H9 (cell line): ENCODE data around the gene TYW3. TPM values are rescaled to one million over a fixed set of nuclear protein-coding genes. Genes with fewer than 3 reads are reported as not detected.
A peak's percentile ranks its signal among the peaks of the same experiment; 100 is the strongest.

Experiments
- DNase-seq: peaks from one replicate; pipeline ENCODE4 v3.0.0-alpha.2; 2017
- H2AFZ ChIP-seq: one replicate; pipeline ENCODE4 v1.6.1; 2013; ENCODE audit warnings: mild to moderate bottlenecking, low read length, control low read depth, moderate library complexity
- H2AK5ac ChIP-seq: 2 replicates; pipeline ENCODE4 v1.6.1; 2013; ENCODE audit warnings: low read length, control low read depth, mixed read lengths; ENCODE audit not compliant: insufficient read length
- H2BK120ac ChIP-seq: one replicate; pipeline ENCODE4 v1.6.1; 2013; ENCODE audit warnings: low read depth, mild to moderate bottlenecking, low read length, control low read depth, inconsistent platforms; ENCODE audit not compliant: poor library complexity, severe bottlenecking
- H2BK12ac ChIP-seq: 2 replicates; pipeline ENCODE4 v1.6.1; 2013; ENCODE audit warnings: low read length, control low read depth, mixed read lengths, low read depth; ENCODE audit not compliant: insufficient read length
- H2BK15ac ChIP-seq: 2 replicates; pipeline ENCODE4 v1.6.1; 2013; ENCODE audit warnings: low read depth, low read length, control low read depth
- H2BK20ac ChIP-seq: one replicate; pipeline ENCODE4 v1.6.1; 2013; ENCODE audit warnings: low read depth, mild to moderate bottlenecking, low read length, control low read depth, inconsistent platforms; ENCODE audit not compliant: poor library complexity, severe bottlenecking
- H2BK5ac ChIP-seq: 2 replicates; pipeline ENCODE4 v1.6.1; 2013; ENCODE audit warnings: low read length, control low read depth, mixed read lengths; ENCODE audit not compliant: insufficient read length
- H3K14ac ChIP-seq: 2 replicates; pipeline ENCODE4 v1.6.1; 2013; ENCODE audit warnings: low read length, control low read depth; ENCODE audit not compliant: insufficient read depth
- H3K18ac ChIP-seq: 2 replicates; pipeline ENCODE4 v1.6.1; 2013; ENCODE audit warnings: low read depth, mild to moderate bottlenecking, mixed read lengths, low read length, control low read depth; ENCODE audit not compliant: insufficient read length
- H3K23ac ChIP-seq: 2 replicates; pipeline ENCODE4 v1.6.1; 2013; ENCODE audit warnings: low read length, control low read depth, mixed read lengths, low read depth; ENCODE audit not compliant: insufficient read length
- H3K23me2 ChIP-seq: 2 replicates; pipeline ENCODE4 v1.6.1; 2013; ENCODE audit warnings: low read depth, mild to moderate bottlenecking, mixed read lengths, low read length, control low read depth; ENCODE audit not compliant: insufficient read length, poor library complexity, severe bottlenecking
- H3K27ac ChIP-seq: 2 replicates; pipeline ENCODE4 v1.5.1; 2013; ENCODE audit warnings: low read length, control low read depth, mixed read lengths, low read depth; ENCODE audit not compliant: insufficient read length
- H3K27me3 ChIP-seq: 2 replicates; pipeline ENCODE4 v1.6.1; 2013; ENCODE audit warnings: low read length, control low read depth, inconsistent platforms; ENCODE audit not compliant: insufficient read depth
- H3K4ac ChIP-seq: 2 replicates; pipeline ENCODE4 v1.6.1; 2013; ENCODE audit warnings: low read depth, mild to moderate bottlenecking, control low read depth, inconsistent platforms, low read length, moderate library complexity
- H3K4me1 ChIP-seq: 2 replicates; pipeline ENCODE4 v1.6.1; 2013; ENCODE audit warnings: low read length, control low read depth, inconsistent platforms; ENCODE audit not compliant: insufficient read depth
- H3K4me2 ChIP-seq: 2 replicates; pipeline ENCODE4 v1.6.1; 2013; ENCODE audit warnings: low read length, control low read depth, mixed read lengths; ENCODE audit not compliant: insufficient read length, insufficient read depth
- H3K56ac ChIP-seq: 2 replicates; pipeline ENCODE4 v1.6.1; 2013; ENCODE audit warnings: low read depth, mild to moderate bottlenecking, mixed read lengths, low read length, control low read depth; ENCODE audit not compliant: insufficient read length
- H3K79me1 ChIP-seq: 2 replicates; pipeline ENCODE4 v1.6.1; 2013; ENCODE audit warnings: low read depth, mild to moderate bottlenecking, moderate library complexity, low read length, control low read depth, inconsistent platforms; ENCODE audit not compliant: insufficient read depth, poor library complexity, severe bottlenecking
- H3K79me2 ChIP-seq: 2 replicates; pipeline ENCODE4 v1.6.1; 2013; ENCODE audit warnings: low read length, control low read depth, inconsistent platforms; ENCODE audit not compliant: insufficient read depth
- H3K9ac ChIP-seq: 2 replicates; pipeline ENCODE4 v1.6.1; 2013; ENCODE audit warnings: low read length, control low read depth, mixed read lengths; ENCODE audit not compliant: insufficient read length; ENCODE audit errors: extremely low read depth
- H3K9me3 ChIP-seq: one replicate; pipeline ENCODE4 v1.6.1; 2013; ENCODE audit warnings: low read depth, low read length, inconsistent platforms; ENCODE audit not compliant: control insufficient read depth
- H3T11ph ChIP-seq: one replicate; pipeline ENCODE4 v1.6.1; 2013; ENCODE audit warnings: mild to moderate bottlenecking, low read length, control low read depth, inconsistent platforms
- H4K20me1 ChIP-seq: one replicate; pipeline ENCODE4 v1.6.1; 2013; ENCODE audit not compliant: control insufficient read depth, insufficient read length, insufficient read depth
- H4K5ac ChIP-seq: 2 replicates; pipeline ENCODE4 v1.6.1; 2013; ENCODE audit warnings: low read depth, mild to moderate bottlenecking, mixed read lengths, low read length, control low read depth; ENCODE audit not compliant: insufficient read length
- H4K8ac ChIP-seq: replicated peaks from 2 replicates; pipeline ENCODE4 v1.6.1; 2013; ENCODE audit warnings: low read length, control low read depth, mixed read lengths, low read depth; ENCODE audit not compliant: insufficient read length
- H4K91ac ChIP-seq: 2 replicates; pipeline ENCODE4 v1.6.1; 2013; ENCODE audit warnings: low read depth, mild to moderate bottlenecking, moderate library complexity, mixed read lengths, low read length, control low read depth; ENCODE audit not compliant: insufficient read length
- H3K27ac Mint-ChIP-seq, 3 experiments: 2 replicates in 2 of 3; 3 replicates in 1 of 3; pipeline ENCODE4 v1.8.0; 2020 to 2021; ENCODE audit warnings: mixed read lengths in 3 of 3, mild to moderate bottlenecking in 1 of 3, moderate library complexity in 1 of 3
- H3K27me3 Mint-ChIP-seq: 2 replicates; pipeline ENCODE4 v1.8.0; 2021; ENCODE audit warnings: low read depth, mild to moderate bottlenecking, moderate library complexity, mixed read lengths
- H3K36me3 Mint-ChIP-seq, 3 experiments: 2 replicates in 2 of 3; 3 replicates in 1 of 3; pipeline ENCODE4 v1.8.0; 2020 to 2021; ENCODE audit warnings: low read depth in 3 of 3, mixed read lengths in 3 of 3; ENCODE audit not compliant: insufficient read depth in 1 of 3
- H3K4me1 Mint-ChIP-seq, 2 experiments: 2 replicates each; pipeline ENCODE4 v1.8.0; 2020; ENCODE audit warnings: mixed read lengths in 2 of 2
- H3K4me3 Mint-ChIP-seq, 2 experiments: 2 replicates in 1 of 2; 3 replicates in 1 of 2; pipeline ENCODE4 v1.8.0; 2020 to 2021; ENCODE audit warnings: mild to moderate bottlenecking in 2 of 2, mixed read lengths in 2 of 2, moderate library complexity in 1 of 2
- H3K9me3 Mint-ChIP-seq, 2 experiments: 2 replicates in 1 of 2; 3 replicates in 1 of 2; pipeline ENCODE4 v1.8.0; 2020; ENCODE audit warnings: mild to moderate bottlenecking in 2 of 2, mixed read lengths in 2 of 2, moderate library complexity in 1 of 2
- WGBS: extraction: QIAGEN DNeasy Blood & Tissue Kit; methylation state at CpG from one replicate; pipeline ENCODE4 v1.1.7; 2013; ENCODE audit warnings: missing lambda C conversion rate, low lambda C conversion rate, mixed read lengths; ENCODE audit not compliant: insufficient read length; ENCODE audit errors: extremely low coverage; 5-methylcytosine and 5-hydroxymethylcytosine counted together
- total RNA-seq: library from RNA; stranded (reverse); gene quantifications from 2 replicates; pipeline ENCODE4 v1.2.1, GENCODE V29; 2021
- TF ChIP-seq, protein P1 (sequence below): fragments of 200-600 bp; sonication (generic); conservative IDR thresholded peaks from 3 replicates; pipeline ENCODE4 v1.8.0; 2021; ENCODE audit warnings: antibody characterized with exemption, mild to moderate bottlenecking

TYW3 gene
- total RNA-seq, 1 experiment from 2014 or later, result 10.9 TPM

DNA sequence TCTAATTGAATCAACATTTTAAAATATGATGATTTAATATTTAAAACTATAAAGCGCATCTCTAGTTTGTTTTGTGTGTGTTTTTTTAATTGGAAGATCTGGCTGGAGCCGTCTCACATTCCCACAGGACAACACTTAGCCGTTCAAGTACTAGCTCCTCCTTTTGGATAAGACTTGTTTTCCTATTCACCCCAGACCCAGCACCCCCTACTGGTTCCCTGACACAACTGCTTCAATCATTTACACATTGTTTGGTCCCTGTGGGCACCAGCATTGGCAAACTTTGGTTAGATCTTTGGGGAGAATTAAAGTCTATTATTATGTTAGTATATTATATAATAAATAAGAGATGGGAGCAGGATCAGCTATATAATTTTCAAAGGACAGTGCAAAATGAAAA, 34.5 kb downstream of the TYW3 start:
- Mint-ChIP-seq H3K36me3 (peaks cover 0 to 5% (median 0%) of the 10 kb centered on the region in 3 experiments; a peak in 1 of 7 replicates), H3K4me1 (no peaks in the 10 kb centered on the region), H3K4me3 (no peak overlapping the region), H3K27ac (no peak overlapping the region), H3K27me3 (no peaks in the 10 kb centered on the region), H3K9me3 (no peaks in the 10 kb centered on the region)
- H3K14ac ChIP-seq, result no peak overlapping the region
- no peak overlapping the region for H2BK20ac ChIP-seq
- H4K91ac ChIP-seq, result no peak overlapping the region
- no peaks in the 10 kb centered on the region for H3K9me3 ChIP-seq
- H4K5ac ChIP-seq, result no peak overlapping the region
- no peak overlapping the region for H2BK5ac ChIP-seq
- no peak overlapping the region for H3K23ac ChIP-seq
- no peak overlapping the region for H2BK12ac ChIP-seq
- H3K56ac ChIP-seq, result no peak overlapping the region
- H3K4me2 ChIP-seq, result no peak overlapping the region
- no peaks in the 10 kb centered on the region for H3K23me2 ChIP-seq
- no peaks in the 10 kb centered on the region for H3K79me2 ChIP-seq
- H4K20me1 ChIP-seq, result no peaks in the 10 kb centered on the region
- no peak overlapping the region for H2AK5ac ChIP-seq
- WGBS, result no CpG with 5 or more reads among the region's 3 CpGs
- H3K4me1 ChIP-seq, result no peaks in the 10 kb centered on the region
- no peak overlapping the region for H3K9ac ChIP-seq
- no peak overlapping the region for H3K4ac ChIP-seq
- no peak overlapping the region for H4K8ac ChIP-seq
- no peak overlapping the region for H2AFZ ChIP-seq
- H3T11ph ChIP-seq, result no peak overlapping the region
- H3K27ac ChIP-seq, result no peak overlapping the region
- no peaks in the 10 kb centered on the region for H3K79me1 ChIP-seq
- H2BK15ac ChIP-seq, result no peak overlapping the region
- no peaks in the 10 kb centered on the region for H3K27me3 ChIP-seq
- DNase-seq, result peak; percentile 70
- TF ChIP-seq, protein P1, sequence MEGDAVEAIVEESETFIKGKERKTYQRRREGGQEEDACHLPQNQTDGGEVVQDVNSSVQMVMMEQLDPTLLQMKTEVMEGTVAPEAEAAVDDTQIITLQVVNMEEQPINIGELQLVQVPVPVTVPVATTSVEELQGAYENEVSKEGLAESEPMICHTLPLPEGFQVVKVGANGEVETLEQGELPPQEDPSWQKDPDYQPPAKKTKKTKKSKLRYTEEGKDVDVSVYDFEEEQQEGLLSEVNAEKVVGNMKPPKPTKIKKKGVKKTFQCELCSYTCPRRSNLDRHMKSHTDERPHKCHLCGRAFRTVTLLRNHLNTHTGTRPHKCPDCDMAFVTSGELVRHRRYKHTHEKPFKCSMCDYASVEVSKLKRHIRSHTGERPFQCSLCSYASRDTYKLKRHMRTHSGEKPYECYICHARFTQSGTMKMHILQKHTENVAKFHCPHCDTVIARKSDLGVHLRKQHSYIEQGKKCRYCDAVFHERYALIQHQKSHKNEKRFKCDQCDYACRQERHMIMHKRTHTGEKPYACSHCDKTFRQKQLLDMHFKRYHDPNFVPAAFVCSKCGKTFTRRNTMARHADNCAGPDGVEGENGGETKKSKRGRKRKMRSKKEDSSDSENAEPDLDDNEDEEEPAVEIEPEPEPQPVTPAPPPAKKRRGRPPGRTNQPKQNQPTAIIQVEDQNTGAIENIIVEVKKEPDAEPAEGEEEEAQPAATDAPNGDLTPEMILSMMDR, result peak; percentile 75
- no peak overlapping the region for H2BK120ac ChIP-seq
- no peak overlapping the region for H3K18ac ChIP-seq
